GM12892 (cell line): Measurements from ENCODE around the gene IQGAP2.

ENCODE experiments used
- POLR2A ChIP-seq: IDR thresholded peaks from 2 replicates; pipeline ENCODE4 v1.6.1; 2011; ENCODE audit warnings: low read depth, low read length, control low read depth
- TAF1 ChIP-seq: IDR thresholded peaks from 2 replicates; pipeline ENCODE4 v1.6.1; 2011; ENCODE audit warnings: low read depth, mild to moderate bottlenecking, control low read depth, low read length, borderline replicate concordance

DNA sequence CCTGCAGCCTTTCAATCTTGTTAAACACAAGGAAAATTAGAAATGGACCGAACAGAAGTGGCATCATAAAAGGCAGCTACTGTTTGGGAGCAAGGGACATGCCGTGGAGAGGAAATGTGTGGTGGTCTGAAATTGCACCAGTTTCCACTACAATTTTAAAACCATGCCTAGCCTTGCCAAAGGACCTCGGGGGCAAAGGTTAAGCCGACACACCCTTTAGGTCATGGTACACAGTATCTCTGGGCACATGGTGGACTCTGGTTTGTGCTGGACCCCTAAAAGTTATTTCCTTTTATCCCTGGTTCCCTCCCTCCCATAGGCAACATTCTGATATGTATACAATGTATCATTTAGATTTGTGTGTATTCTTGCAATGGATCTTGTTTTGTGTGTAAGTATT, 142.1 kb downstream of the IQGAP2 start:
- TF ChIP-seq POLR2A (no peak), TAF1 (no peak)
